ENCODE measurements around the gene CYB561D2.

The CYB561D2 gene

DNA sequence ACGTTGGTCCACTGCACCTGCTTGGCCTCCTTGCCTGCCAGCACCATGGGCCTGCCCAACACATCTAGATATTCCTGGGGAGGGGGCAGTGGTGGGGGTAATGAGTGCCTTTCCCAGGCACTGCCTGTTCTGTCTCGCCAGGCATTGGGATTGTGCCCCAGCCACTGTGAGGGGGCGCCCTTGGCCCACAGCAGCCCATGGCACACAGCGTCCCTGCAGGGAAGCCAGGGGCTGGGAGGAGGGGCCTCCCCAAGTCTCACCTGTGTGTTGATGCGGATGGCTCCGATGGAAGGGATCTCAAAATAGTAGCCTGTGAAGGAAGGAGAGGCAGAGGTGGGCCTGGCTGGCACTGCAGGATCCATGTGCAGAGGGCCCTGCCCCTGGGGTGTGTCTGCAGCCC is 27.4 kb downstream of the CYB561D2 start:
- DNase-seq = no peak
- Mint-ChIP-seq H3K27ac (no peak overlapping the region), H3K4me3 (no peak overlapping the region), H3K27me3 (no peaks in the 10 kb centered on the region), H3K9me3 (no peaks in the 10 kb centered on the region), H3K36me3 (ENCODE audit: low read depth) (no peaks in the 10 kb centered on the region), H3K4me1 (ENCODE audit: low read depth) (no peaks in the 10 kb centered on the region)

DNA sequence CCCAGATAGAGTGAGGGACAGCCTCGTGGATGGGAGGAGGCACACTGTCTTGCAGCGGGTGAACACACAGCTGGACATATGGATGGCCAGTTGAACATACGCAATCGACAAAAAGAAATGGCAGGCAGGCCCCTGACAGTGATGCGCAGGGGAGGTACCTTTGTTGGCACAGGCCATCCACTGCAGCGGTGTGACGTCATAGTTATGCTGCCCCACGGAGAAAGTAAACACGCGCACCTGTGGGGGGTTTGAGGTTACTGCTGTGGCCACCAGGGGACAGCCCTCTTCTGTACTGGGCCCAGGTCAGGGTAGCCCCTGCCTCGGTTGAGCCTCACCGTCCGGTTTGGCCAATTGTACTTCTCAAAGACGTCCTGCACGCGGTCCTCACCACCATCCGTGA is 28.1 kb downstream of the CYB561D2 start:
- no peaks in the 10 kb centered on the region for H3K4me1 Mint-ChIP-seq (ENCODE audit: low read depth)
- no peaks in the 10 kb centered on the region for H3K27me3 Mint-ChIP-seq
- H3K27ac Mint-ChIP-seq = no peak overlapping the region
- H3K36me3 Mint-ChIP-seq (ENCODE audit: low read depth) = no peaks in the 10 kb centered on the region
- no peak overlapping the region for H3K4me3 Mint-ChIP-seq
- H3K9me3 Mint-ChIP-seq = no peaks in the 10 kb centered on the region
- no peak for DNase-seq

DNA sequence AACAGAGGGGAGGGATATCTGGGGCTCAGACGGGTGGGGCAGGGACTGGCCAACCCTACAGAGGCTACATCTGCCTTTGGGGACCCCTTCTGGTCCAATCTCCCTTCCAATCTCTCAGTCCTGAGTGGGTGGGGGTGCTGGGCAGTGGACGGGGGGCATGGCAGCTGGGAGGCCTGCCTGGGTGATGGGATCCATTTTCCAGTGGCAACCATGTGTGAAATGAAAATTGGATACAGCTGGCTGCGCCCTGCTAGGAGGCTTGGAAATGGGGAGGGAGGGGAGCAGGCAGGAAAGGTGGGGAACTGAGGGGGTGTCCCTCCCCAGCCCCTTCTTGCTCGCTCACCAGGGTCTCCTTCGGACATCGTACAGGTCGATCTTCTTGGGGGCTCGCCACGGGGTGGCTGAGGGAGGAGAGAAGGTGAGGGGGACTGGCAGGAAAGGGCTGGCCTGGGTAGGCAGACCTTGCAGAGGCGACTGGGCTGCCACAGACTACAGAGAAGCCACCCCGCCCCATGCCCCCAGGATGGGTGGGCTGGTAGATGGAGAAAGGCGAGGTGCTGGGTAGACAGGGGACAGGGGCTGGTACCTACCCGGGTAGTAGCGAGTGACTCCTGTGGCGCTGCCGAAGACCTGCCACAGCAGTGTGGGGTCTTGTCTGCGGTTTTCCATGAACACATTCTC is 29.9 kb downstream of the CYB561D2 start:
- H3K9me3 Mint-ChIP-seq = no peaks in the 10 kb centered on the region

DNA sequence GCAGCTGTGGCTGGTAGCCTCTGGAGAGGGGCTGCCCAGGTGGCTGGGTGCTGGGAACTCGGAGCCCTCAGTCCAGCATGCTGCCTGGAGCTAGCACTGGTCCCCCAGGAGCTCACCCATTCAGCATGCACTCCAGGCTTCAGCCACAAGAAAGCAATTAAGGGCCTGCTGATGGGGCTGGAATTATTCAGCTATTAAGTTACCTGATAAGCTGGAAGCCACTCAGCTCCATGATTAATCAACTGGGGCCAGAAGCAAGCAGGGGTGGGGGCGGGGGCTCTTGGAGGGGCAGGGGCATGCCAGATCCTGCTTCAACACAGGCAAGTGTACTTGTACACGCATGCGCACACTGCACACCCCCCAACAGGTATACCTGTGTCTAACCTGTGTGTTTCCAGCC is 30.7 kb downstream of the CYB561D2 start:
- Mint-ChIP-seq H3K27ac (no peak overlapping the region), H3K4me1 (ENCODE audit: low read depth) (no peaks in the 10 kb centered on the region), H3K27me3 (no peaks in the 10 kb centered on the region), H3K36me3 (ENCODE audit: low read depth) (no peaks in the 10 kb centered on the region), H3K4me3 (no peak overlapping the region), H3K9me3 (no peaks in the 10 kb centered on the region)
- no peak for DNase-seq

More for the DNA sequence above, 29.9 kb downstream of the CYB561D2 start:
- H3K4me1 Mint-ChIP-seq (ENCODE audit: low read depth) = no peaks in the 10 kb centered on the region
- no peaks in the 10 kb centered on the region for H3K27me3 Mint-ChIP-seq
- H3K36me3 Mint-ChIP-seq (ENCODE audit: low read depth) = no peaks in the 10 kb centered on the region
- no peak for DNase-seq
- no peak overlapping the region for H3K4me3 Mint-ChIP-seq
- H3K27ac Mint-ChIP-seq = no peak overlapping the region

DNA sequence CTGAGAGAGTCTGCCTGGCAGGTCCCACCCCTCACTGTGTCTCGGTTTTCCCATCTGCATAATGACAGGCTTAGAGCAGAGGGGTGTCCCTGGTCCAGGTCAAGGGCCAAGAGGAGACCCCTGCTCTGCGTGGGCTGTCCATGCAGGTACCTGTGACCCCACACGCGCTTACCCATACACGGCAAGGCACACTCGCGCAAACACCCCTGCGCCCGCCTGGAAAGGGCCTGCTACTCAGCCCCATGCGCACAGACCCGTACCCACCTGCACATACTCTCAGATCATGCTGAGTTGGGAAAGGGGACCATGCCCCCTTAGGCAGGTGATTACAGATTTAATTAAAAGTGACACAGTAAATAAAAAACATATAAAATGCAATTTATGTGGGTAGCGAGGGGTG is 32.1 kb downstream of the CYB561D2 start:
- no peak for DNase-seq
- no peaks in the 10 kb centered on the region for H3K9me3 Mint-ChIP-seq
- no peaks in the 10 kb centered on the region for H3K27me3 Mint-ChIP-seq
- H3K4me3 Mint-ChIP-seq = no peak overlapping the region
- H3K27ac Mint-ChIP-seq = no peak overlapping the region
- H3K4me1 Mint-ChIP-seq (ENCODE audit: low read depth) = no peaks in the 10 kb centered on the region
- H3K36me3 Mint-ChIP-seq (ENCODE audit: low read depth) = no peaks in the 10 kb centered on the region

DNA sequence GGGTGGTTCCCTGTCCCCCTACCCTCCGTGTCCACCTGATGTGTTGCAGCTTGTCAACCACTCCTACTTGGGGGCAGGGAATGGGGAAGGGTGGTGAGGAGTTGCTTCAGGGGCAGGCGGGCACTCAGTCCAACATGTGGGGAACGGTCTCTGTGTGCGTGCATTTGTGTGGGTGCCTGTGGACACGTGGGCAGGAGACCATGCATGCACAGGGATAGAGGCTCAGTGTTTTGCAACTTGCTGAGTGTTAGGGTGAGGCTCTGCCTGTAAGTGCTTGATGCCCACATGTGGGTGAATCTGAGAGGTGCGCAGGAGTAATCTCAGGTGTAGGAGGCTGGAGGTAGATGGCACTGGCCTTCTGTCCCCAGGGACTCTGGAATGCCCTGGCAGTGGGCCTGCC is 33.1 kb downstream of the CYB561D2 start:
- no peaks in the 10 kb centered on the region for H3K4me1 Mint-ChIP-seq (ENCODE audit: low read depth)
- no peak overlapping the region for H3K4me3 Mint-ChIP-seq
- no peaks in the 10 kb centered on the region for H3K9me3 Mint-ChIP-seq
- H3K27me3 Mint-ChIP-seq = no peaks in the 10 kb centered on the region
- H3K36me3 Mint-ChIP-seq (ENCODE audit: low read depth) = no peaks in the 10 kb centered on the region
- no peak for DNase-seq
- no peak overlapping the region for H3K27ac Mint-ChIP-seq

DNA sequence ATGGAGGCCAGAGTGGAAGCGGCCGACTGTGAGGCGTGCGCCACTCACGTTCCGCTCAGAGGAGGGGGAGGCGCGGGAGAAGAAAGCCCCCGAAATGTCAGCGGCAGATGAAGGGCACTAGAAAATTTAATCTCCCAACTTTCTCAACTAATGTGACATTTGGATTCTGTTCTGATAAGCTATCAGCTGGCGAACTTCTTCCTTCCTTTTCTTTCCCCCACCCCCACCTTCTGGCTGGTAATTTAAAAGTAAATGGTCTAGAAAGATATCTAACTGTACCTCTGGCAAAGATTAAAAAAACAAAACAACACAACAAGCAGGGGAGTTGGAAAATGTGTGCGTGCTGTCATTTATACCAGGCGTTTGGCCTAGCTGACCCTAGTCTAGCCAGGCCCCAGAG is 35.1 kb downstream of the CYB561D2 start:
- Mint-ChIP-seq H3K9me3 (no peaks in the 10 kb centered on the region), H3K27me3 (no peaks in the 10 kb centered on the region), H3K27ac (no peak overlapping the region), H3K36me3 (ENCODE audit: low read depth) (no peaks in the 10 kb centered on the region), H3K4me1 (ENCODE audit: low read depth) (no peaks in the 10 kb centered on the region), H3K4me3 (no peak overlapping the region)
- DNase-seq = no peak

DNA sequence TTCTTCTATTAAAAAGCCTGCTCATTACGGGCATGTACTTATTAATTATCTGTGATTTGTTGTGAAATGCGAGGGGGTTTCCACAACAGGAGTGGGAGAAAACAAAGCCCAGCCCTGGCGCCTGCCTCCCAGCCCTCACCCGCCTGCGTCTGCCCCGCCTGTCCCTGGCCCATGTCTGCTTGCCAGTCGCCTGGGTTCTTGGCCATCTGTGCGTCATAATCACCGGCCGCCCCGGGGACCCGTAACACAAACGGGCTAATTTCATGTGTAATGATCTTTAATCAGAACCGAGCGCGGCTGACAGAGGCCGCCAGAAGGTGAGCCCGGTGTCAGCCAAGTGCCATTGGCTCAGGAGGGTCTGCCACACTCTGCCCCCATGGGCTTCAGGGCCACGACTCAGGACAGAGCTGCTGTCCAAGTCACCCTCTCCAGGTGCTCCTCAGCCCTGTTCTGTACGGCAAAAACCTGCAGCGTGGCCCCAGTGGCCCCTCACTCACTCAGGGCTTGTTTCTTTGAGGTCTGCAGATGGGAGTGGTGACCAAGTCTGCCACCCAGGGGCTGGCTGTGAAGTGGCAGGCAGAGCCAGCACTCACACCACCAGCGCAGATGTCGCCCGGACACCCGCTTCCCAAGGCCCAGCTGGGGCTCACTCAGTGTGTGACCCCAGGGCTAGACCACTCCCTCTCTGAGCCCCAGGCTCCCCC is 37.5 kb downstream of the CYB561D2 start:
- Mint-ChIP-seq H3K27ac (no peak overlapping the region), H3K36me3 (ENCODE audit: low read depth) (no peaks in the 10 kb centered on the region), H3K9me3 (no peaks in the 10 kb centered on the region), H3K4me3 (no peak overlapping the region), H3K27me3 (no peaks in the 10 kb centered on the region), H3K4me1 (ENCODE audit: low read depth) (peaks cover 1% of the 10 kb centered on the region)
- DNase-seq = no peak

DNA sequence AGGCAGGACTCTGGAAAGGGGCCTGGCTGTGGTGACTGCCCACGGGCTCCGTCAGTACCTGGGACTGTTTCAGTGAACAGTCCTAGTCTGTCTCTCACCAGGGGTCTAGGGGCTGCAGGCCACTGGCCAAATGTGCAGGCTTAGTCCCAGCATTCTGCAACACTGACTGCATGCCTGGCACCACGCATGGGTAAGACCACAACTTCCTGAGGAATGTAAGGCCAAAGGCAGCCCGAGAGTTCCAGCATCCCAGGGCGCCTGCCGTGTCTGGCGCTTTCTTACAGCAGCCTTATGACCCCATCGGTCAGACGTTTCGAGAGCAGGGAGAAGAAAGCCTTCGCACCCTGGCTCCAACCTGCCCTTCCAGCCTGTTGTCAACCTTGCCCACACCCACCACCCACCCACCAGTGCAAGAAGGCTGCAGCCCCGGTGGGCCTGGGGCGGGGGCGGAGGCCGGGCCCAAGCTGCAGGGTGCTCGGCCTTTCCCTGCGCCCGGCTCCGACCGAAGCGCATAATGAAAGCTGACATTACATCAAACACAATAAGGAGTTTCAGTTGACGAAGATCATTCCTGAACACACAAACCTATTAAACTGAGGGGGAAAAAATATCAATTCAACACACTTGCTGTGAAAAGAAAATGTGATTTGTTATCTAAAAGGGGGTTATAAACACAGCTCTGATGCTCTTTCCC is 38.2 kb downstream of the CYB561D2 start:
- Mint-ChIP-seq H3K36me3 (ENCODE audit: low read depth) (no peaks in the 10 kb centered on the region), H3K4me3 (no peak overlapping the region), H3K4me1 (ENCODE audit: low read depth) (peaks cover 1% of the 10 kb centered on the region), H3K27ac (no peak overlapping the region), H3K27me3 (no peaks in the 10 kb centered on the region), H3K9me3 (no peaks in the 10 kb centered on the region)
- DNase-seq = no peak

DNA sequence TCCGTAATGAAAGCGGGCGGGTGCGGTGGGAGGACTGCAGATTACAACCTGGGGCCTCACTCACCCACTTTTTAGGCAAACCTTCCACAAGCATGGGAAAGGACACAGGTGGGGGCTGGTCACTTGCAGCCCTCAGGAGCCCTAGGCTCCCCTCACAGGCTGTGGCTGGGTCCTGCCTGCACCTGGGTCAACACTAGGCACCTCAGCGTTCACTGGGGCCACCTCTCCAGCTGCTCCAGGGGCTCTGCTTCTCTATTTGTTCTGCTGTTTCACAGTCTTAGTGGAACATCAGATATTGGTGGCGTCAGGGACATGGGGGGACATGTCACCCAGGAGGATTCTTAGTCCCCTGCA is 38.7 kb downstream of the CYB561D2 start:
- H3K27me3 Mint-ChIP-seq = no peaks in the 10 kb centered on the region
- H3K4me1 Mint-ChIP-seq (ENCODE audit: low read depth) = peaks cover 1% of the 10 kb centered on the region
- no peak for DNase-seq
- no peak overlapping the region for H3K27ac Mint-ChIP-seq
- no peaks in the 10 kb centered on the region for H3K36me3 Mint-ChIP-seq (ENCODE audit: low read depth)
- H3K9me3 Mint-ChIP-seq = no peaks in the 10 kb centered on the region
- no peak overlapping the region for H3K4me3 Mint-ChIP-seq

DNA sequence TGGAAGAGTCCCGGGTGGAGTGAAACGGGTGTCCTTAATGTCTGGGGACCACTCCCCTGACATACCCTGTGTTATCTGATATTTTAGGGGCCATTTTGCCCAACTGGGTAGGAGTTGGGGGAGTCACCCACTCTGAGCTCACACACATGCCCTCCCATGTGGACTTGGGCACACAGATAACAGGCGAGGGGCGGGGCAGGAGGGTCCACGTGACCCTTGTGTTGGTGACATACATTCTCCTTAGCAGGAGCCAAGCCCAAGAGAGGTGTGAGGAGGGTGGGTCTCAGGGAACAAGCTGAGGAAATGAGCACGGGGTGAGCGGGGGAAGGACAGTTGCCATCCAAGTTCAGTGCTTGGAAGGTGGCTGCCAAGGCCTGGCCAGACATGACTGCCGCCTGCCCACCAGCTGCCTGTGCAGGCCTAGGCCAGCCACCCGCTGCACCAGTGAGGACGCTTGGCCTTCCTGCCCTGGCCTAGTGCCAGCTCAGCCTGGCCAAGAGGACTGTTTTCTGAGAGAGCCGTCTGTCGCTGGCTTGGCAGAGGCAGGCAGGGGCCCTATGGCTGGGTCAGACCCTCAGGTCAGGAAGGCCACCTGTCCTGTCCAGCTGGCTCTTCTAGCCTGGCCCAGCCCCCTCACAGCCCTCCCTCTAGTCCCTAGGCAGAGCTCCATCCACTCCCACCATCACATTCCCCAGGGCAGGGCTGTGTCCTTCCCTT is 40.0 kb downstream of the CYB561D2 start:
- DNase-seq = no peak
- Mint-ChIP-seq H3K4me1 (ENCODE audit: low read depth) (peaks cover 1% of the 10 kb centered on the region), H3K4me3 (no peak overlapping the region), H3K36me3 (ENCODE audit: low read depth) (no peaks in the 10 kb centered on the region), H3K9me3 (no peaks in the 10 kb centered on the region), H3K27me3 (no peaks in the 10 kb centered on the region), H3K27ac (no peak overlapping the region)

DNA sequence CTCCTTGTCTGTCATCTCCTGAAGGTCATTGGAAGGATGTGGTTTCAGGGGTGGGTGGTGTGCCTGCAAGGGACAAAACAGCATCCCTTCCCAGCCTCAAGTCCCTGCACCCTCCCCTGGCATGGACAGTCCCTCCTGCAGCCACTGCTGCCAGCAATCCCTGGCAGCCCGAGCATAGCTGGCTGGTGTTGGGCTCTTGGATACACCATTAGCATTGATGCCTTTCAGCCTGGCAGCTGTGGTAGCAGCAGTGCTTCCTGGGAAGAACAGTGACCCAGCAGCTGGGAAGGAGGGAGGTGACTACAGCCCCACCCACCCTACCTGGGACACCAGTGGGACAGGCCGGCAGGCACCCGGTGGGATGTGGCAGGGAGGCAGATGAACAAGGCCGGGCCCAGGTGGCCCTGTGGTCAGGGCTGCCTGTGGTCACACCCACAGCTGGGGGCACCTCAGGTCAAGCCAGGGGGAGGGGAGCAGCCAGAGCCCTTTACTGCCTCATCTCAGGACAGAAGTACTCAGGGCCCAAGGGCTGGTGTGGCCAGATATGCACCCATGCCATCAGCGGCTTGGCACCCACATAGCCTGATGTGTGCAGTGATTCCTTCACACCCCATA is 41.5 kb downstream of the CYB561D2 start:
- no peak for DNase-seq
- H3K36me3 Mint-ChIP-seq (ENCODE audit: low read depth) = no peaks in the 10 kb centered on the region
- peaks cover 1% of the 10 kb centered on the region for H3K4me1 Mint-ChIP-seq (ENCODE audit: low read depth)
- H3K27ac Mint-ChIP-seq = no peak overlapping the region
- H3K9me3 Mint-ChIP-seq = no peaks in the 10 kb centered on the region
- no peaks in the 10 kb centered on the region for H3K27me3 Mint-ChIP-seq
- H3K4me3 Mint-ChIP-seq = no peak overlapping the region

DNA sequence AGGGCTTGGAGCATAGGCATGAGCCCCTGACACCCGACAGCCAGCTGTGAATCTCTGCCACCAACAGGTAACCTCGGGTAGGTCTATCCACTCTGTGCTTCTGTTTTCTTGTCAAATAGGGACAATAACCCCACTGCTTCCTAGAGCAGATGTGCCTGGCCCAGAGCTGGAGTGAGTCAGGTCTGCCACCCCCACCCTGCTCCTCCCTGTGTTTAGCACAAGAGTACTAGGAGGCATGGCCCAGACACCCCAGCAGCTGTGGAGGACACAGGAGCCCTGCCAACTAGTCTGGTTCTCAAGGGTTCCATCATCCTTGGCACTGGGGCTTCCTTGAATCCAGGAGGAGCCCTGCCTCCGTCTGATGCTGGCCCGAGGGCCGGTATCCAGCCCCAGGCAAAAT is 42.4 kb downstream of the CYB561D2 start:
- DNase-seq = no peak
- no peak overlapping the region for H3K4me3 Mint-ChIP-seq
- peaks cover 1% of the 10 kb centered on the region for H3K4me1 Mint-ChIP-seq (ENCODE audit: low read depth)
- H3K27me3 Mint-ChIP-seq = no peaks in the 10 kb centered on the region
- H3K36me3 Mint-ChIP-seq (ENCODE audit: low read depth) = no peaks in the 10 kb centered on the region
- no peak overlapping the region for H3K27ac Mint-ChIP-seq
- no peaks in the 10 kb centered on the region for H3K9me3 Mint-ChIP-seq

DNA sequence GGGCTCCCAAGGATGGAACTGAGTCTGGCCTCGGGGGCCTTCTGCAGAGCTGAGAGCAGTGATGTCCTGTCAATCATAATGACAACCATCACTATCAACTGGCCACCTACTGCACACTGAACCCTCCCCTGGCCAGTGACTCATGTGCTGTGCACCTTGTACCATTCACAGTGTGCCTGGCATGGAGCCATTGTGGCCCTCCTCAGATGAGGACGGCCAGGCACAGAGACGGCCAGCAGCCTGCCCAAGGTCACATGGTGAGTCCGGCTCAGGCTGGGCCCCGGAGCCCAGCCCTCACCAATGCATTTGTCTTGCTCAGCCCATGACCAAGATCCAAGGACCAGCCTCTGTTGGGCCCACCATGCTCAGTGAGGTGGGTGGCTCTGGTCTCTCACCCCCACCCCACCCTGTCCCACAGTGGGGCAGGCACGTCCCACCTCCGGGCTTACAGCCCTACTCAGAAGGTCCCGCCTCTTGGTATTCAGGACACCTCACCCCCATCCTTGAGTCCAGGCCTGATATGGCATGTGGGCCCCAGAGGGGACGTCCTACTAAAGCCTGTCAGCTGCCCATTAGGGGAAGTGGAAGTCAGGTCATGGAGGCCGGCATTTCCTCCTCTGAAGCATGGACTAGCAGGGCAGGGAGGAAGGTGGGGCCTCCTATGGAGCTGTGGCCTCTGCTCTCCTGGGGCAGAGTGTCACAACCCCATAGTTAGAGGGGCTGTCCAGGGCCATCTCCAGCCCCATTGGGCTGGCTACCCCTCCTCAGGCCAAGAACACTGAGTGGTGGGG is 44.6 kb downstream of the CYB561D2 start:
- H3K4me3 Mint-ChIP-seq = no peak overlapping the region
- DNase-seq = no peak
- H3K4me1 Mint-ChIP-seq (ENCODE audit: low read depth) = peaks cover 1% of the 10 kb centered on the region
- no peak overlapping the region for H3K27ac Mint-ChIP-seq
- no peaks in the 10 kb centered on the region for H3K36me3 Mint-ChIP-seq (ENCODE audit: low read depth)
- H3K27me3 Mint-ChIP-seq = no peaks in the 10 kb centered on the region
- H3K9me3 Mint-ChIP-seq = no peaks in the 10 kb centered on the region

Data from activated T-cell treated with anti-CD3 and anti-CD28 coated beads, Interleukin-2, amount 50 U/mL, for 24 hours (primary cell).